K562 (cell line): ENCODE results near the gene PRR16. TPM values are rescaled to one million over a fixed set of nuclear protein-coding genes. Genes with fewer than 3 reads are reported as not detected.

Experiments
- ATAC-seq: fragments of 200-7000 bp; cut with Tn5 transposase; 3 replicates; pipeline ENCODE4 v1.9.1; 2020; ENCODE audit warnings: moderate library complexity
- BruUV-seq: library from RNA; stranded (reverse); fragments of 400-500 nt; replicated peaks from 2 replicates; lab custom pipeline; 2021; lab: Mats Ljungman, UMichigan
- CTCF ChIA-PET: fragments of 300-600 bp; formaldehyde crosslinking; extraction: SDS; loops from one replicate; lab custom pipeline; 2021; ENCODE audit warnings: low intra/inter-chr PET ratio; lab: Yijun Ruan, JAX
- POLR2A ChIA-PET: fragments of 300-600, 350-650 bp; sonication (Branson Sonifier 250); formaldehyde crosslinking; extraction: SDS; loops from one replicate; lab custom pipeline; 2021; ENCODE audit warnings: antibody characterized with exemption, inconsistent platforms; lab: Yijun Ruan, JAX
- DNase-seq, 4 experiments: peaks; one replicate each; pipeline versions ENCODE4 v3.0.0 to v3.0.0-alpha.2; 2011 to 2018; ENCODE audit warnings: low spot score in 3 of 4, mixed read lengths in 3 of 4; ENCODE audit errors: extremely low read depth in 1 of 4
- FAIRE-seq: peaks from 2 replicates; lab custom pipeline; 2011; peaks lifted over from hg19 to GRCh38; lab: Jason Lieb, UNC
- H2AFZ ChIP-seq: 2 replicates; pipeline ENCODE4 v1.6.0; 2011; ENCODE audit warnings: low read depth, low read length, control low read depth, inconsistent platforms
- H3K27ac ChIP-seq: fragments of 200-600 bp; 3 replicates; pipeline ENCODE4 v1.8.0; 2011; ENCODE audit warnings: low read depth, mild to moderate bottlenecking, control low read depth, inconsistent platforms, low read length, moderate library complexity, mixed read lengths; ENCODE audit errors: extremely low read depth
- H3K27me3 ChIP-seq, 2 experiments: fragments of 300-600 bp in 1 of 2; 2 replicates in 1 of 2; 3 replicates in 1 of 2; pipeline versions ENCODE4 v1.6.0 to v1.8.0; 2011; ENCODE audit warnings: inconsistent platforms in 2 of 2, low read length in 2 of 2, mild to moderate bottlenecking in 1 of 2, mixed read lengths in 1 of 2, moderate library complexity in 1 of 2; ENCODE audit not compliant: control insufficient read depth in 2 of 2, insufficient read depth in 2 of 2
- H3K36me3 ChIP-seq: fragments of 300-600 bp; 3 replicates; pipeline ENCODE4 v1.8.0; 2011; ENCODE audit warnings: mild to moderate bottlenecking, low read length, inconsistent platforms; ENCODE audit not compliant: control insufficient read depth, insufficient read depth
- H3K4me1 ChIP-seq, 2 experiments: fragments of 200-600 bp in 1 of 2; replicated peaks in 1 of 2; 2 replicates in 1 of 2; 3 replicates in 1 of 2; pipeline versions ENCODE4 v1.5.1 to v1.8.0; 2011; ENCODE audit warnings: inconsistent platforms in 2 of 2, low read length in 2 of 2, mild to moderate bottlenecking in 1 of 2, mixed read lengths in 1 of 2, moderate library complexity in 1 of 2; ENCODE audit not compliant: control insufficient read depth in 2 of 2, insufficient read depth in 2 of 2
- H3K4me2 ChIP-seq: 2 replicates; pipeline ENCODE4 v1.6.1; 2011; ENCODE audit warnings: low read length, control low read depth, inconsistent platforms, mixed read lengths; ENCODE audit not compliant: insufficient read depth
- H3K4me3 ChIP-seq: fragments of 200-600 bp; sonication (generic), shearing (Covaris generic); 2 replicates; pipeline ENCODE4 v1.5.1; 2016; ENCODE audit warnings: control low read depth, inconsistent platforms
- H3K79me2 ChIP-seq: fragments of 200-600 bp; 3 replicates; pipeline ENCODE4 v1.8.0; 2011; ENCODE audit warnings: low read length, inconsistent platforms; ENCODE audit not compliant: control insufficient read depth, insufficient read depth
- H3K9ac ChIP-seq, 2 experiments: 2 replicates each; pipeline versions ENCODE4 v1.6.0 to v1.6.1; 2011; ENCODE audit warnings: low read depth in 2 of 2, low read length in 2 of 2, control low read depth in 1 of 2, inconsistent platforms in 1 of 2, mild to moderate bottlenecking in 1 of 2, mixed read lengths in 1 of 2; ENCODE audit not compliant: insufficient read depth in 1 of 2
- H3K9me1 ChIP-seq: one replicate; pipeline ENCODE4 v1.6.0; 2011; ENCODE audit warnings: inconsistent platforms, mild to moderate bottlenecking, low read length, moderate library complexity; ENCODE audit not compliant: control insufficient read depth, insufficient read depth
- H3K9me3 ChIP-seq: replicated peaks from 2 replicates; pipeline ENCODE4 v1.5.1; 2011; ENCODE audit warnings: low read depth, low read length, inconsistent platforms; ENCODE audit not compliant: control insufficient read depth, insufficient read depth
- H4K20me1 ChIP-seq: replicated peaks from 2 replicates; pipeline ENCODE4 v1.6.1; 2011; ENCODE audit warnings: low read length, inconsistent platforms, mixed read lengths; ENCODE audit not compliant: control insufficient read depth, insufficient read depth
- BRF1 ChIP-seq: IDR thresholded peaks from 3 replicates; pipeline ENCODE4 v1.6.1; 2011; ENCODE audit warnings: borderline replicate concordance, mild to moderate bottlenecking; ENCODE audit not compliant: insufficient read length; ENCODE audit errors: extremely low read depth
- C11orf30 ChIP-seq: fragments of 450-650 bp; IDR thresholded peaks from 2 replicates; pipeline ENCODE4 v1.6.1; 2016; ENCODE audit warnings: low read depth, mild to moderate bottlenecking
- GABPA ChIP-seq: fragments of 200-800 bp; sonication (Bioruptor generic); conservative IDR thresholded peaks from 2 replicates; pipeline ENCODE4 v1.6.1; 2016; ENCODE audit warnings: low read depth, missing genetic modification characterization, missing compliant biosample characterization
- HMG20A ChIP-seq: fragments of 450-650 bp; formaldehyde crosslinking; conservative IDR thresholded peaks from 2 replicates; pipeline ENCODE4 v1.4.0; 2020; ENCODE audit warnings: mild to moderate bottlenecking, mixed read lengths
- KAT2B ChIP-seq: IDR thresholded peaks from one replicate; pipeline ENCODE4 v1.6.1; 2012; ENCODE audit warnings: low read depth, mild to moderate bottlenecking, control low read depth, inconsistent platforms, low read length, moderate library complexity
- MCM3 ChIP-seq: fragments of 450-650 bp; IDR thresholded peaks from 2 replicates; pipeline ENCODE4 v1.6.1; 2016
- NFIC ChIP-seq: fragments of 450-650 bp; IDR thresholded peaks from 2 replicates; pipeline ENCODE4 v1.6.1; 2017; ENCODE audit warnings: mild to moderate bottlenecking, inconsistent platforms
- NFIX ChIP-seq: fragments of 250-450 bp; sonication (Bioruptor Pico); IDR thresholded peaks from 2 replicates; pipeline ENCODE4 v1.4.0; 2020; ENCODE audit warnings: low read depth, mild to moderate bottlenecking, moderate library complexity
- PURB ChIP-seq: sonication (generic); formaldehyde crosslinking; IDR thresholded peaks from 2 replicates; pipeline ENCODE4 v1.9.0; 2021; ENCODE audit warnings: low read depth, mild to moderate bottlenecking, missing genetic modification reagents
- RBM34 ChIP-seq: fragments of 200-400 bp; formaldehyde crosslinking; IDR thresholded peaks from 2 replicates; pipeline ENCODE4 v1.6.1; 2018; ENCODE audit warnings: low read length, borderline replicate concordance; ENCODE audit not compliant: insufficient read depth
- TFAM ChIP-seq: fragments of 250-450 bp; sonication (Bioruptor Pico); conservative IDR thresholded peaks from 2 replicates; pipeline ENCODE4 v1.5.0; 2021; ENCODE audit warnings: mild to moderate bottlenecking, moderate library complexity
- ZC3H8 ChIP-seq: fragments of 450-650 bp; IDR thresholded peaks from 2 replicates; pipeline ENCODE4 v1.6.1; 2017
- ZFP1 ChIP-seq: fragments of 450-650 bp; formaldehyde crosslinking; IDR thresholded peaks from 2 replicates; pipeline ENCODE4 v1.4.0; 2020; ENCODE audit warnings: mild to moderate bottlenecking, mixed read lengths
- ZNF280A ChIP-seq: fragments of 450-650 bp; IDR thresholded peaks from 2 replicates; pipeline ENCODE4 v1.6.1; 2018; ENCODE audit warnings: mild to moderate bottlenecking, low read depth; ENCODE audit not compliant: partially characterized antibody
- ZNF518B ChIP-seq: fragments of 250-450 bp; sonication (Bioruptor Pico); IDR thresholded peaks from 2 replicates; pipeline ENCODE4 v1.5.0; 2021; ENCODE audit warnings: mild to moderate bottlenecking, moderate library complexity
- ZNF586 ChIP-seq: fragments of 450-650 bp; formaldehyde crosslinking; conservative IDR thresholded peaks from 2 replicates; pipeline ENCODE4 v1.4.0; 2020; ENCODE audit warnings: mild to moderate bottlenecking, moderate library complexity
- ZSCAN32 ChIP-seq: fragments of 450-650 bp; formaldehyde crosslinking; IDR thresholded peaks from 2 replicates; pipeline ENCODE4 v1.4.0; 2020; ENCODE audit warnings: mild to moderate bottlenecking, moderate library complexity
- WGBS: fragments of 100-300 bp; shearing (Covaris generic); methylation state at CpG from one replicate; pipeline ENCODE4 v1.1.6; 2016; ENCODE audit warnings: low coverage, mixed read lengths; ENCODE audit not compliant: insufficient coverage; ENCODE audit errors: missing lambda C conversion rate; 5-methylcytosine and 5-hydroxymethylcytosine counted together
- in situ Hi-C: fragments of 300-500 bp; cut with MboI; formaldehyde crosslinking; loops from 4 replicates; pipeline ENCODE4 v1.15.0; 2018; ENCODE audit warnings: inconsistent platforms, mixed read lengths
- intact Hi-C: fragments of 100-400 bp; cut with micrococcal nuclease; formaldehyde crosslinking; loops from 2 replicates; pipeline ENCODE4 v1.14.2; 2022
- polyA plus RNA-seq, 8 experiments: library from polyadenylated mRNA; depleted of rRNA in 4 of 8; stranded (reverse) in 5 of 8; unstranded in 3 of 8; fragments of >200 nt; fragmentation: Nextera tagmentation in 2 of 8; fragmentation: Illumina TruSeq in 1 of 8; extraction: Ambion mirVana in 2 of 8; extraction: Trizol in 1 of 8; gene quantifications; 2 replicates each; pipeline versions ENCODE4 v1.2.1 to v1.2.3, GENCODE V29; 2011 to 2014; ENCODE audit warnings: inconsistent platforms in 1 of 8, missing spikeins in 1 of 8
- total RNA-seq, 7 experiments: library from RNA; depleted of rRNA in 6 of 7; stranded (reverse); fragments of >200 nt in 6 of 7; fragmentation: Illumina TruSeq in 2 of 7; extraction: Trizol in 2 of 7; gene quantifications; 2 replicates each; pipeline versions ENCODE4 v1.2.1 to v1.2.3, GENCODE V29; 2011 to 2021; ENCODE audit warnings: low replicate concordance in 1 of 7

The PRR16 gene
- total and polyA plus RNA-seq, 9 of the 15 experiments (the other 6 are each of a cell fraction or from before 2014, with no cell fraction given), result 0.61 to 10.1 (median 3.3) TPM

GRCh38 chr5:120582635-120583034 is 118.5 kb downstream of the PRR16 start:
- H3K4me1 ChIP-seq, result no peaks in the 10 kb centered on the region
- H3K27ac ChIP-seq, result no peak overlapping the region
- no peak overlapping the region for H3K4me3 ChIP-seq
- no TSS peak for BruUV-seq
- H3K4me2 ChIP-seq, result no peak overlapping the region
- in situ Hi-C loops (no loop called here), intact Hi-C loops (no loop called here)
- ATAC-seq (no peak), FAIRE-seq (no peak), DNase-seq (no peak)
- H3K9me3 ChIP-seq, result no peaks in the 10 kb centered on the region
- WGBS, result 29% methylated on average over 2 of the region's 2 CpGs
- H3K36me3 ChIP-seq, result no peaks in the 10 kb centered on the region
- no peak overlapping the region for H3K9ac ChIP-seq
- no peaks in the 10 kb centered on the region for H3K79me2 ChIP-seq
- POLR2A ChIA-PET, result no interaction called here
- no peaks in the 10 kb centered on the region for H4K20me1 ChIP-seq
- CTCF ChIA-PET, result no interaction called here
- H2AFZ ChIP-seq, result no peak overlapping the region
- no peaks in the 10 kb centered on the region for H3K9me1 ChIP-seq
- H3K27me3 ChIP-seq, result no peaks in the 10 kb centered on the region
- TF ChIP-seq PURB (CRISPR knock-in tag) (no peak), BRF1 (no peak), NFIC (peak; percentile 84), ZNF518B (CRISPR knock-in tag) (no peak), TFAM (CRISPR knock-in tag) (no peak), ZC3H8 (no peak), C11orf30 (no peak), KAT2B (no peak), MCM3 (no peak), ZSCAN32 (CRISPR knock-in tag) (no peak), GABPA (tag) (no peak), HMG20A (no peak), ZNF586 (CRISPR knock-in tag) (no peak), NFIX (CRISPR knock-in tag) (peak; percentile 89), ZNF280A (no peak), ZFP1 (no peak), RBM34 (no peak)
